ENCODE measurements around the gene SKOR2. TPM values are rescaled to one million over a fixed set of nuclear protein-coding genes. Genes with fewer than 3 reads are reported as not detected.
"Not testable (repeated sequence)": the region's sequence is repeated elsewhere in the genome, so short reads cannot be mapped to it uniquely, and the experiment has no call there.

Gene SKOR2
- total RNA-seq, 4 donors from 2014 or later: not detected

GRCh38 chr18:47215554-47216138 lies 35.8 kb downstream of the SKOR2 start:
- Histone ChIP-seq H3K4me1 (no peaks in the 10 kb centered on the region), H3K27me3 (no peaks in the 10 kb centered on the region), H3K4me3 (no peak overlapping the region), H3K36me3 (no peaks in the 10 kb centered on the region), H3K27ac (no peak overlapping the region), H3K9me3 (no peaks in the 10 kb centered on the region)
- DNase-seq: no peak
- peak in 3 of 6 experiments; percentile 44 to 56 (median 50) for TF ChIP-seq CTCF (IDR thresholded peaks at IDR 0.05)
- TF ChIP-seq POLR2A (IDR thresholded peaks at IDR 0.05): no peak

GRCh38 chr18:47209171-47209570 lies 42.3 kb downstream of the SKOR2 start:
- TF ChIP-seq CTCF (IDR thresholded peaks at IDR 0.05): no peak
- TF ChIP-seq POLR2A (IDR thresholded peaks at IDR 0.05): no peak
- Histone ChIP-seq H3K27me3 (no peaks in the 10 kb centered on the region), H3K4me3 (no peak overlapping the region), H3K9me3 (no peaks in the 10 kb centered on the region), H3K36me3 (no peaks in the 10 kb centered on the region), H3K4me1 (no peaks in the 10 kb centered on the region), H3K27ac (no peak overlapping the region)
- DNase-seq: no peak

GRCh38 chr18:47206945-47207637 lies 44.4 kb downstream of the SKOR2 start:
- Histone ChIP-seq H3K9me3 (no peaks in the 10 kb centered on the region), H3K27ac (no peak overlapping the region), H3K4me3 (no peak overlapping the region), H3K27me3 (no peaks in the 10 kb centered on the region), H3K4me1 (no peaks in the 10 kb centered on the region), H3K36me3 (no peaks in the 10 kb centered on the region)
- no peak for DNase-seq
- no peak for TF ChIP-seq POLR2A (IDR thresholded peaks at IDR 0.05)
- no peak for TF ChIP-seq CTCF (IDR thresholded peaks at IDR 0.05)

- no peak overlapping the region for H3K4me3 ChIP-seq
- no peaks in the 10 kb centered on the region for H3K27me3 ChIP-seq
- H3K27ac ChIP-seq: no peak overlapping the region
- peak in 1 of 3 donors; percentile 67 for DNase-seq
- no peak for TF ChIP-seq POLR2A (IDR thresholded peaks at IDR 0.05)
- peak; percentile 21 to 91 (median 81) for TF ChIP-seq CTCF (IDR thresholded peaks at IDR 0.05)
- no peaks in the 10 kb centered on the region for H3K36me3 ChIP-seq
- no peaks in the 10 kb centered on the region for H3K9me3 ChIP-seq
- H3K4me1 ChIP-seq: no peaks in the 10 kb centered on the region
Observed at GRCh38 chr18:47204908-47205522, 46.4 kb downstream of the SKOR2 start.

GRCh38 chr18:47203626-47204464 lies 47.6 kb downstream of the SKOR2 start:
- no peak for DNase-seq
- TF ChIP-seq CTCF (IDR thresholded peaks at IDR 0.05) (no peak), POLR2A (IDR thresholded peaks at IDR 0.05) (no peak)
- Histone ChIP-seq H3K4me3 (no peak overlapping the region), H3K9me3 (no peaks in the 10 kb centered on the region), H3K4me1 (no peaks in the 10 kb centered on the region), H3K27me3 (no peaks in the 10 kb centered on the region), H3K27ac (no peak overlapping the region), H3K36me3 (no peaks in the 10 kb centered on the region)

- H3K27me3 ChIP-seq, H3K27ac ChIP-seq, H3K9me3 ChIP-seq, H3K36me3 ChIP-seq, H3K4me3 ChIP-seq, H3K4me1 ChIP-seq, DNase-seq: not testable (repeated sequence)
Observed at GRCh38 chr18:47195961-47196360, 55.5 kb downstream of the SKOR2 start.

All from Peyer's patch (tissue), 4 donors.